Retinal pigment epithelial cell (primary cell): ENCODE results near the gene P2RX7.
A peak's percentile ranks its signal among the peaks of the same experiment; 100 is the strongest.

Source experiments
- DNase-seq: peaks from one replicate; pipeline ENCODE4 v3.0.0-alpha.2; 2010; ENCODE audit warnings: low read depth
- H3K4me3 ChIP-seq: 2 replicates; pipeline ENCODE4 v1.5.1; 2011; ENCODE audit warnings: mild to moderate bottlenecking, low read length, control low read depth, moderate library complexity
- CTCF ChIP-seq: conservative IDR thresholded peaks from 2 replicates; pipeline ENCODE4 v1.5.1; 2011; ENCODE audit warnings: low read depth, low read length, control low read depth, inconsistent platforms

P2RX7 gene

GRCh38 chr12:121132601-121133481 is at the start of gene P2RX7:
P2RX7 (plus strand) TSS chr12:121132876; CDS start chr12:121132971, 95 bp downstream.
- TF ChIP-seq CTCF: no peak
- DNase-seq: no peak
- peak within 1 kb of the TSS; percentile 46 for H3K4me3 ChIP-seq

- DNase-seq: no peak
- TF ChIP-seq CTCF: no peak
- H3K4me3 ChIP-seq: no peak overlapping the region
Observed at GRCh38 chr12:121084229-121084628, 48.4 kb upstream of the P2RX7 start.

GRCh38 chr12:121085069-121085468 is 47.6 kb upstream of the P2RX7 start:
- DNase-seq: no peak
- H3K4me3 ChIP-seq: no peak overlapping the region
- TF ChIP-seq CTCF: no peak

GRCh38 chr12:121085506-121086353 is 46.9 kb upstream of the P2RX7 start:
- no peak for TF ChIP-seq CTCF
- DNase-seq: no peak
- H3K4me3 ChIP-seq: no peak overlapping the region

GRCh38 chr12:121086781-121087295 is 45.8 kb upstream of the P2RX7 start:
- no peak for DNase-seq
- no peak for TF ChIP-seq CTCF
- H3K4me3 ChIP-seq: no peak overlapping the region

GRCh38 chr12:121087467-121088194 is 45.0 kb upstream of the P2RX7 start:
- no peak overlapping the region for H3K4me3 ChIP-seq
- no peak for TF ChIP-seq CTCF
- DNase-seq: no peak
